Measurements from ENCODE around the gene UBE2Z. TPM values are rescaled to one million over a fixed set of nuclear protein-coding genes. Genes with fewer than 3 reads are reported as not detected.
"Not testable (repeated sequence)": the region's sequence is repeated elsewhere in the genome, so short reads cannot be mapped to it uniquely, and the experiment has no call there.

Gene UBE2Z
- polyA plus RNA-seq, 2 donors, result 19.0 to 30.9 TPM

DNA sequence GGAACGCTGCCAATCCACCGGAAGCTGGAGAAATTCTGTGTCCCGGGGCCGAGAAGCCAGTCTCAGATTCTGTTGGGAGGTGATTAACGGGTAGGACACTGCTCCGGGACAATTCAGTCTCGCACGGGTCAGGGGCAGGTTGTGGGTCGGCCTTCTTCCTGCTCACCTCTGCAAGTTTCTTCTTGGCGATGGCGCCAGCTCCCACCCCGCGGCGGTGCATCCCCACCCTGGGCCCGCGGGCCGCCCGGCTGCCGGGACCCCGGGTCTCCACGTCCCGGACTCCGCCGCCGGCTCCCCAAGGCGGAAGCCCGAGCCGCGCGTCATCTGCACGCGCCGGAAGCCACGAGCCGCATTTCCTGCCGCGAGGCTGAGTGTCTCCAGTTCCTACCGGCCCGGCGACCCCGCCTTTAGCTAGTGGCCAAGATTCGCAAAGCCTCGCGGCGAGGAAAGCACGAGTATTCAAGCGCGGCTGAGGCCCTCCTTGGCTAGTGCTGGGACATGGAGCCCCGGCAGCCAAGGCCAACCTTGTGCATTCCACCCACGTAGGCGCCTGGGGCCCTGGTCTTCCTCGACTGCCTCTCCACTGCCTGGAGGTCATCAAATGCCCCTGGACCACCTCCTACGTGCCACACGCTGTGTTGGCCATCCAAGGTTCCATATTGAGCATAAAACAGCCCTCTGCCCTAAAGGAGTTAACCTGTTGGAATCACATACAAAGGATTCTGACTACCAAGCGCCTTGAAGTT lies 36.5 kb downstream of the UBE2Z start, which contains the start of gene SNF8:
TSS of gene SNF8 (minus strand) at position 328 of the 746 bp plus-strand sequence. CDS start at position 220, 108 bp downstream.
- Histone ChIP-seq H3K9me3 (ENCODE audit: control insufficient read depth in 2 of 2, insufficient read depth in 1 of 2, low read depth in 1 of 2, low read length in 1 of 2) (no peaks in the 10 kb centered on the region), H3K27ac (ENCODE audit: low read depth in 2 of 2, low read length in 1 of 2) (peak within 1 kb of the TSS; percentile 89 to 91), H3K27me3 (ENCODE audit: control insufficient read depth in 1 of 2, insufficient read depth in 2 of 2, low read length in 2 of 2) (no peaks in the 10 kb centered on the region), H3K36me3 (ENCODE audit: control insufficient read depth in 2 of 2, insufficient read depth in 2 of 2, low read length in 1 of 2) (peaks cover 0 to 5% of the 10 kb centered on the region in 2 donors), H3K4me1 (ENCODE audit: control insufficient read depth in 2 of 2, insufficient read depth in 2 of 2, low read length in 1 of 2) (no peaks in the 10 kb centered on the region), H3K4me3 (ENCODE audit: low read depth in 1 of 2, low read length in 2 of 2) (peak within 1 kb of the TSS; percentile 78 to 84)
- 3% methylated on average over 52 to 55 of the region's 55 CpGs for WGBS, 2 donors

DNA sequence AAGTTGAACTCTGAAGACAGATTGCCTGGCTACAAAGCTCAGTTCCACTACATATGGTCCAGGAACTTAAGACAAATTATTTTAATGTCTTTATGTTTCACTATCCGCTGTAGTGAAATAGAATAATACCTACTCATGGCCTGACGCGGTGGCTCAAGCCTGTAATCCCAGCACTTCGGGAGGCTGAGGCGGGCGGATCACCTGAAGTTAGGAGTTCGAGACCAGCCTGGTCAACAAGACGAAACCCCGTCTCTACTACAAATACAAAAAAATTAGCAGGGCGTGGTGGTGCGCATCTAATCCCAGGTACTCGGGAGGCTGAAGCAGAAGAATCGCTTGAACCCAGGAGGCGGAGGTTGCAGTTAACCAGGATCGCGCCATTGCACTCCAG lies 37.0 kb downstream of the UBE2Z start:
- not testable (repeated sequence) for H3K36me3 ChIP-seq (ENCODE audit: control insufficient read depth in 2 of 2, insufficient read depth in 2 of 2, low read length in 1 of 2); H3K9me3 ChIP-seq (ENCODE audit: control insufficient read depth in 2 of 2, insufficient read depth in 1 of 2, low read depth in 1 of 2, low read length in 1 of 2); H3K27me3 ChIP-seq (ENCODE audit: control insufficient read depth in 1 of 2, insufficient read depth in 2 of 2, low read length in 2 of 2); H3K4me1 ChIP-seq (ENCODE audit: control insufficient read depth in 2 of 2, insufficient read depth in 2 of 2, low read length in 1 of 2)
- Histone ChIP-seq H3K4me3 (ENCODE audit: low read depth in 1 of 2, low read length in 2 of 2) (peak overlapping the region in 1 of 2 donors; percentile 78), H3K27ac (ENCODE audit: low read depth in 2 of 2, low read length in 1 of 2) (peak overlapping the region in 1 of 2 donors; percentile 89)
- 92 to 97% methylated on average over 16 of the region's 16 CpGs for WGBS, 2 donors

DNA sequence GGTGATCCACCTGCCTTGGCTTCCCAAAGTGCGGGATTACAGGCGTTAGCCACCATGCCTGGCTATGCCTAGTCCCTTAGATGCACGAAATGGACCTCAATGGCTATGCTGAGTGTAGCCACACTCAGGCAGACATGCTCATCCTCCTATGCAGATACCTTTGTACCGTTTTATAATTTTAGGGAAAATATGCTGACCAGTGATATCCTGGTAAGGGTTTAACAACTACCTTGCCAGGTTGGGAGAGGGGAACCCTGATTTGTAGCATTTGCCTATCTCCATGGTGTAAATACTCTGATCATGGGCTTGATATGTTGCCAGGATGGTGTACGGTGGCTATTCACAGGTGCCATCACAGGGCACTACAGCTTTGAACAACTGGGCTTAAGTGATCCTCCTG lies 43.4 kb downstream of the UBE2Z start:
- Histone ChIP-seq H3K36me3 (ENCODE audit: control insufficient read depth in 2 of 2, insufficient read depth in 2 of 2, low read length in 1 of 2) (no peaks in the 10 kb centered on the region), H3K27me3 (ENCODE audit: control insufficient read depth in 1 of 2, insufficient read depth in 2 of 2, low read length in 2 of 2) (no peaks in the 10 kb centered on the region), H3K9me3 (ENCODE audit: control insufficient read depth in 2 of 2, insufficient read depth in 1 of 2, low read depth in 1 of 2, low read length in 1 of 2) (no peaks in the 10 kb centered on the region), H3K4me3 (ENCODE audit: low read depth in 1 of 2, low read length in 2 of 2) (no peak overlapping the region), H3K27ac (ENCODE audit: low read depth in 2 of 2, low read length in 1 of 2) (no peak overlapping the region), H3K4me1 (ENCODE audit: control insufficient read depth in 2 of 2, insufficient read depth in 2 of 2, low read length in 1 of 2) (no peaks in the 10 kb centered on the region)
- 73 to 79% methylated on average over 5 of the region's 5 CpGs for WGBS, 2 donors

DNA sequence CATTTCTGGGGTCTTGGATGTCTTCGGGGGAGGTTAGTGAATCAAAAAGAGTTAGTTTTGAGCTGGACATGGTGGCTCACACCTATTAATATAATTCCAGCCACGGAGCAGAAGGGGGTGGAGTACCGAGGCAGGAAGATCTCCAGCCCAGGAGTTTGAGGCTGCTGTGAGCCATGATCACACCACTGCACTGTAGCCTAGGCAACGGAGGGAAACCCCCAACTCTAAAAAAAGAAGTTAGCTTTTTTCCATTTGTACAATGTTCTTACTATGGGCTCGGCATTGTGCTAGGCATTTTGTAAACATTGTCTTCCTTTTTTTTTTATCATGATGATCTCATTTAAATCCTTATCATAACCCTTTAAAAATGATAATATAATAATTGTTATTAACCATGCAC lies 44.7 kb downstream of the UBE2Z start:
- Histone ChIP-seq H3K4me1 (ENCODE audit: control insufficient read depth in 2 of 2, insufficient read depth in 2 of 2, low read length in 1 of 2) (no peaks in the 10 kb centered on the region), H3K36me3 (ENCODE audit: control insufficient read depth in 2 of 2, insufficient read depth in 2 of 2, low read length in 1 of 2) (no peaks in the 10 kb centered on the region), H3K4me3 (ENCODE audit: low read depth in 1 of 2, low read length in 2 of 2) (no peak overlapping the region), H3K27me3 (ENCODE audit: control insufficient read depth in 1 of 2, insufficient read depth in 2 of 2, low read length in 2 of 2) (no peaks in the 10 kb centered on the region), H3K27ac (ENCODE audit: low read depth in 2 of 2, low read length in 1 of 2) (no peak overlapping the region), H3K9me3 (ENCODE audit: control insufficient read depth in 2 of 2, insufficient read depth in 1 of 2, low read depth in 1 of 2, low read length in 1 of 2) (no peaks in the 10 kb centered on the region)
- 14 to 17% methylated on average over 5 of the region's 5 CpGs for WGBS, 2 donors

DNA sequence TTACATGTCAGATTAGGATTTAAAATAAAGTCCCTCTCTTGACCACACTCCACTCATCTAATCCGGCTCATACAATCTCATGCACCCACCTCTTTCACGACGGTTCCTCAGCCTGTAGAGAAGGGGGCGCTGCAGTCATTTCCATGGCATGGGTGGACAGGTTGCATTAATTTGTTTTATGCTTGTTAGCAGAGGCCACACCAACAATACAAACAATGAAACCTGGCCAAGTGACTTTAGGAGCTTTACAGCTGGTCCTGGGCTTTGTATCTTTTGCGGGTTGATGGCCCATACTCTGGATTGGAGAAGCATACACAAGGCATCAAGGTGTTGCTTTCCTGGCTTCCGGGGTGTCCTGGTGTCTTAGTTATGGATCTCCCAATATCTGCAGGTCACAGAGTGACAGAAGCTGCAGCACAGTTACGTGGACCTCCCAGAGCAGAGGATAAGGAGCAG lies 46.1 kb downstream of the UBE2Z start:
- Histone ChIP-seq H3K36me3 (ENCODE audit: control insufficient read depth in 2 of 2, insufficient read depth in 2 of 2, low read length in 1 of 2) (no peaks in the 10 kb centered on the region), H3K4me1 (ENCODE audit: control insufficient read depth in 2 of 2, insufficient read depth in 2 of 2, low read length in 1 of 2) (no peaks in the 10 kb centered on the region), H3K4me3 (ENCODE audit: low read depth in 1 of 2, low read length in 2 of 2) (no peak overlapping the region), H3K9me3 (ENCODE audit: control insufficient read depth in 2 of 2, insufficient read depth in 1 of 2, low read depth in 1 of 2, low read length in 1 of 2) (no peaks in the 10 kb centered on the region), H3K27ac (ENCODE audit: low read depth in 2 of 2, low read length in 1 of 2) (no peak overlapping the region), H3K27me3 (ENCODE audit: control insufficient read depth in 1 of 2, insufficient read depth in 2 of 2, low read length in 2 of 2) (no peaks in the 10 kb centered on the region)
- WGBS, 2 donors, result 33 to 34% methylated on average over 7 of the region's 7 CpGs

DNA sequence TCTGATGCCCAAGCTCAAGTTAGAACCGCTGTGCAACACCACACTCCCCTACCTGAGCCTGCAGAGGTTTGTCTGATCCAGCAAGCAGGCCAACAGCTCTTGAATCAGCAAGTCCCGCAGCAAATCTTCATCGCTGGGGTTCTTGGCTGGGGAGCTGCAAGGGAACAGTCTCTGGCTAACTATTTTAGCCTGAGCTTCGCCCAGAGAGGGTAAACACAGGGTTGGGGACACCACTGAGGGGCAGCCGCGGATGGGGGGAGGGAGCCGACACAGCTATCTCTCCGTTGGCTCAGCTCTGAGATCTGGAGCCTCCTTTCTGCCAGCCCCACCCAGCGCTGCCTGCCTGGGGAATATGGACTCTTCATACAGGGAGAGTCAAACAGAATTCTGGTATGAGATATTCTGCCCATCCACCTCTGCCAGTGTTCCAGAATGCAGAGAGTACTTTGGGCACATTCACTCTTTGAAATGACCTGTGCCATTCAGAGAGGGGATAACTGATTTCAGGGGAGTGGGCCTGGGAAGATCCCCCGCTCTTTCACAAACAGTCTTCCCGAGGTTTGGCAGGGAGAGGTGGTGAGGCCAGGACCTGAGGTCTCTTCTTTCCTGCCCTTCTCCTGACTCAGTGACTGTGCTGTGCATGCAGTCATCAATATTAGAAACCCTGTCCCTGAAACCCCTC lies 52.8 kb downstream of the UBE2Z start:
- peaks cover 5% of the 10 kb centered on the region in 2 donors for H3K27me3 ChIP-seq (ENCODE audit: control insufficient read depth in 1 of 2, insufficient read depth in 2 of 2, low read length in 2 of 2)
- 22 to 23% methylated on average over 11 of the region's 11 CpGs for WGBS, 2 donors
- no peak overlapping the region for H3K4me3 ChIP-seq (ENCODE audit: low read depth in 1 of 2, low read length in 2 of 2)

DNA sequence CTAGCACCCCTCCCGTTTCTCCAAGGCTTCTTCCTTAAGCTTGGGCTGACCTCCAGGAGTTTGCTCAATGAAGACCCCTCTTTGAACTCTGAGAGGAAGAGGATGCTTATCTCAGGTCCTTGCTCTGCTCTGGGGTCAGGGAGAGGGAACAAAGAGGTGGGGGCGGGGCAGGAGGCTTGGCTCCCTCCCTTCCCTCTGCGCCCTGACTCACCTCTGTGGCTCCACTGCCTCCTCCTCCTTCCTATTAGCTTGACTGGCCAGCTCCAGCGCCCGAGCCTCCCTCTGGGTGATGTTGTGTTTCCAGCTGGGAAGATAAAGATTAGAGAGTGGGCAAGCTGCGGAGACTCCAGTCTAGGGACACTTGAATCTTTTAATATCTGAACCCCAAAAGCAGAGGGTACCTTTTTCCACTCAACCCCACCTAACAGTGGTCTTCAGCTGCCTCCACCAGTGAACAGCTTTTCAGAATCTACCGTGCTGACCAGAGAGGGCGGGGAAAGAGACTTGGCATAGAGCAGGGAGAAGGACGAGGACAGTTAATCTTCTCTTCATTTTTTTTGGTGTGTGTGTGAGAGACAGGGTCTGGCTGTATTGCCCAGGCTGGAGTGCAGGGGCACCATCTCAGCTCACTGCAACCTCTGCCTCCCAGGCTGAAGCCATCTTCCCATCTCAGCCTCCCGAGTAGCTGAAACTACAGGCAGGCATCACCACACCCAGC lies 53.5 kb downstream of the UBE2Z start:
- Histone ChIP-seq H3K4me3 (ENCODE audit: low read depth in 1 of 2, low read length in 2 of 2) (no peak overlapping the region), H3K4me1 (ENCODE audit: control insufficient read depth in 2 of 2, insufficient read depth in 2 of 2, low read length in 1 of 2) (no peaks in the 10 kb centered on the region), H3K27me3 (ENCODE audit: control insufficient read depth in 1 of 2, insufficient read depth in 2 of 2, low read length in 2 of 2) (peaks cover 5% of the 10 kb centered on the region in 2 donors), H3K27ac (ENCODE audit: low read depth in 2 of 2, low read length in 1 of 2) (no peak overlapping the region), H3K9me3 (ENCODE audit: control insufficient read depth in 2 of 2, insufficient read depth in 1 of 2, low read depth in 1 of 2, low read length in 1 of 2) (no peaks in the 10 kb centered on the region), H3K36me3 (ENCODE audit: control insufficient read depth in 2 of 2, insufficient read depth in 2 of 2, low read length in 1 of 2) (no peaks in the 10 kb centered on the region)
- 27 to 29% methylated on average over 10 of the region's 10 CpGs for WGBS, 2 donors

More for the DNA sequence above, 52.8 kb downstream of the UBE2Z start:
- Histone ChIP-seq H3K27ac (ENCODE audit: low read depth in 2 of 2, low read length in 1 of 2) (no peak overlapping the region), H3K4me1 (ENCODE audit: control insufficient read depth in 2 of 2, insufficient read depth in 2 of 2, low read length in 1 of 2) (no peaks in the 10 kb centered on the region), H3K36me3 (ENCODE audit: control insufficient read depth in 2 of 2, insufficient read depth in 2 of 2, low read length in 1 of 2) (no peaks in the 10 kb centered on the region), H3K9me3 (ENCODE audit: control insufficient read depth in 2 of 2, insufficient read depth in 1 of 2, low read depth in 1 of 2, low read length in 1 of 2) (no peaks in the 10 kb centered on the region)

DNA sequence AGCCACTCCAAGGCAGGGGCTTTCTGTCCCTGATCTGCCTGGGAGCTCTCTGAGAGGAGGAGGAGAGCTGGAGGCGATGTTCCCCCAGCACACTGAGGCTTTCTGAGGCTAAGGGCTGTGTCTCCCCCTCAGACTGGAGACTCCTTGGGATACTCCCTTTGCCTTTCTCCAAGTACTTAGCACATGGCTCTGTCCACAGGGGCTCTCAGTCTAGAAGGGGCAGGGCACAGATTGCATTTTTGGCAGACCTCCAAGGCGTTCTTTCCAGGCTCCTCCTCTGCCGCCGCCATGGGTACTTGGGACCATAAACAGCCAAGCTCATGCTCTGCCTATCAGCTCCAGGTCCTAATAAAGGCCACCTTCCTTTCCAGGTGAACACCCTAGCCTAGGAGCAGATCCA lies 62.0 kb downstream of the UBE2Z start:
- H3K4me1 ChIP-seq (ENCODE audit: control insufficient read depth in 2 of 2, insufficient read depth in 2 of 2, low read length in 1 of 2), result no peaks in the 10 kb centered on the region
- H3K36me3 ChIP-seq (ENCODE audit: control insufficient read depth in 2 of 2, insufficient read depth in 2 of 2, low read length in 1 of 2), result no peaks in the 10 kb centered on the region
- no peaks in the 10 kb centered on the region for H3K27me3 ChIP-seq (ENCODE audit: control insufficient read depth in 1 of 2, insufficient read depth in 2 of 2, low read length in 2 of 2)
- WGBS, 2 donors, result 38 to 43% methylated on average over 4 of the region's 4 CpGs
- no peak overlapping the region for H3K4me3 ChIP-seq (ENCODE audit: low read depth in 1 of 2, low read length in 2 of 2)
- H3K27ac ChIP-seq (ENCODE audit: low read depth in 2 of 2, low read length in 1 of 2), result no peak overlapping the region
- no peaks in the 10 kb centered on the region for H3K9me3 ChIP-seq (ENCODE audit: control insufficient read depth in 2 of 2, insufficient read depth in 1 of 2, low read depth in 1 of 2, low read length in 1 of 2)

DNA sequence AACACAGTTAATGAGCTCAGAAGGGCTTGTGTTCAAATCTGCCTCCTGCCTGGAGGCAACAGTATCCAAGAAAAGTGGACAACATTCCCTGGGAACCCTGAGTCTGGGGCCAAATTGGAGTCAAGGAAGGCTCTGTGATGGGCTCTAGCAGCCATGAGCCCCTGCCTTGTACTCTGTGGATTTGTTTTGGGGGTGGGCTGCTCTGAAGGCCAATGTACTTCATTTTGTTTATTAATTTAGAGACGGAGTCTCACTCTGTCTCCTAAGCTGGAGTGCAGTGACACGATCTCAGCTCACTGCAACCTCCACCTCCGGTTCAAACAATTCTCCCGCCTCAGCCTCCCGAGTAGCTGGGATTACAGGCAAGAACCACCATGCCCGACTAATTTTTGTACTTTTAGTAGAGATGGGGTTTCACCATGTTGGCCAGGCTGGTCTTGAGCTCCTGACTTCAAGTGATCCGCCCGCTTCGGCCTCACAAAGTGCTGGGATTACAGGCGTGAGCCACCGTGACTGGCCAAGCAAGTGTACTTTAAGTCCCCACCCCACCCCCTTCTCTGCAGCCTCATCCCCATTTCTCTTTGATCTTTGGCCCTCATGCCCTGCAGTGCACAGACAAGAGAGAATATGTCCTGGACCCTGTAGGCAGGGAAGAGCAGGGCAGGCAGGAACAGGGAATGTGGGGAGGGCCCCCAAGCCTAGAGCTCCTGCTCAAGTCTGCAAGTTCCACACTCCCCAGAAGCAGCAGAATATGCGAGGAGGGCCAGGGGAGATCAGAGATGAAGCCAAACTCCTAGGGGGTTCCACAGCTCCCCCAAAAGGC lies 62.9 kb downstream of the UBE2Z start:
- Histone ChIP-seq H3K9me3 (ENCODE audit: control insufficient read depth in 2 of 2, insufficient read depth in 1 of 2, low read depth in 1 of 2, low read length in 1 of 2) (no peaks in the 10 kb centered on the region), H3K27ac (ENCODE audit: low read depth in 2 of 2, low read length in 1 of 2) (no peak overlapping the region), H3K4me1 (ENCODE audit: control insufficient read depth in 2 of 2, insufficient read depth in 2 of 2, low read length in 1 of 2) (no peaks in the 10 kb centered on the region), H3K36me3 (ENCODE audit: control insufficient read depth in 2 of 2, insufficient read depth in 2 of 2, low read length in 1 of 2) (no peaks in the 10 kb centered on the region), H3K27me3 (ENCODE audit: control insufficient read depth in 1 of 2, insufficient read depth in 2 of 2, low read length in 2 of 2) (no peaks in the 10 kb centered on the region), H3K4me3 (ENCODE audit: low read depth in 1 of 2, low read length in 2 of 2) (no peak overlapping the region)
- 72 to 75% methylated on average over 12 of the region's 12 CpGs for WGBS, 2 donors
